Endothelial cell of umbilical vein (primary cell): Measurements from ENCODE around the gene MZT2B.
"Not testable (repeated sequence)": the region's sequence is repeated elsewhere in the genome, so short reads cannot be mapped to it uniquely, and the experiment has no call there.

ENCODE experiments used
- JUN ChIP-seq: IDR thresholded peaks from 2 replicates; pipeline ENCODE4 v1.6.1; 2011; ENCODE audit warnings: borderline replicate concordance, low read depth; ENCODE audit not compliant: insufficient read length, insufficient read depth
- POLR2A ChIP-seq: IDR thresholded peaks from 2 replicates; pipeline ENCODE4 v1.6.1; 2012; ENCODE audit warnings: low read depth, mild to moderate bottlenecking, control low read depth, low read length
- TF ChIP-seq, protein P1 (sequence below), 2 donors: IDR thresholded peaks; 1 replicate in 1 of 2; 2 replicates in 1 of 2; pipeline ENCODE4 v1.5.1; 2011; ENCODE audit warnings: low read length in 2 of 2, mild to moderate bottlenecking in 2 of 2, moderate library complexity in 2 of 2, control low read depth in 1 of 2, inconsistent platforms in 1 of 2, low read depth in 1 of 2; ENCODE audit not compliant: insufficient read depth in 1 of 2; ENCODE audit errors: extremely low read depth in 1 of 2
- TF ChIP-seq, protein P2 (sequence below): IDR thresholded peaks from 2 replicates; pipeline ENCODE4 v1.6.1; 2011; ENCODE audit not compliant: insufficient read depth, insufficient read length

DNA sequence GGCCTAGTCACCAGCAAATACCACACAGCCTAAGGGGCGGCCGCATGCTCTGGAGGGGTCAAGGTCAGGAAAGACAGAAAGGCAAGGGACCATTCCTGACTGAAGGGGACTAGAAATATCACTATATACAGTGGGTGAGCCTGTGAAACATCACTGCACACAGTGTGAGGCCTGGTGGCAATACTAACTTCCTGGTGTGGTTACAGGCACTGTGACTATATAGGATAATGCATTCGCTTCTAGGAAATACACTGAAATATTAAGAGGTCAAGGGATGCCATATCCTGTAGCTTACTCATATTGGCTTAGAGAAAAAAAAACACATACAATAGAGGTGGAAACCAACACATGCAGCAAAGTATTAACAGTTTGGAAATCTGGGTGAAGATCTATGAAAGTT is 12.9 kb upstream of the MZT2B start:
- TF ChIP-seq POLR2A, JUN: not testable (repeated sequence)
- TF ChIP-seq, protein P1, sequence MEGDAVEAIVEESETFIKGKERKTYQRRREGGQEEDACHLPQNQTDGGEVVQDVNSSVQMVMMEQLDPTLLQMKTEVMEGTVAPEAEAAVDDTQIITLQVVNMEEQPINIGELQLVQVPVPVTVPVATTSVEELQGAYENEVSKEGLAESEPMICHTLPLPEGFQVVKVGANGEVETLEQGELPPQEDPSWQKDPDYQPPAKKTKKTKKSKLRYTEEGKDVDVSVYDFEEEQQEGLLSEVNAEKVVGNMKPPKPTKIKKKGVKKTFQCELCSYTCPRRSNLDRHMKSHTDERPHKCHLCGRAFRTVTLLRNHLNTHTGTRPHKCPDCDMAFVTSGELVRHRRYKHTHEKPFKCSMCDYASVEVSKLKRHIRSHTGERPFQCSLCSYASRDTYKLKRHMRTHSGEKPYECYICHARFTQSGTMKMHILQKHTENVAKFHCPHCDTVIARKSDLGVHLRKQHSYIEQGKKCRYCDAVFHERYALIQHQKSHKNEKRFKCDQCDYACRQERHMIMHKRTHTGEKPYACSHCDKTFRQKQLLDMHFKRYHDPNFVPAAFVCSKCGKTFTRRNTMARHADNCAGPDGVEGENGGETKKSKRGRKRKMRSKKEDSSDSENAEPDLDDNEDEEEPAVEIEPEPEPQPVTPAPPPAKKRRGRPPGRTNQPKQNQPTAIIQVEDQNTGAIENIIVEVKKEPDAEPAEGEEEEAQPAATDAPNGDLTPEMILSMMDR (IDR thresholded peaks at IDR 0.05; ENCODE audit: extremely low read depth in 1 of 2, insufficient read depth in 1 of 2, low read depth in 1 of 2, low read length in 2 of 2) = not testable (repeated sequence)
- TF ChIP-seq, protein P2, sequence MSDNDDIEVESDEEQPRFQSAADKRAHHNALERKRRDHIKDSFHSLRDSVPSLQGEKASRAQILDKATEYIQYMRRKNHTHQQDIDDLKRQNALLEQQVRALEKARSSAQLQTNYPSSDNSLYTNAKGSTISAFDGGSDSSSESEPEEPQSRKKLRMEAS = not testable (repeated sequence)
